SK-N-MC (cell line): ENCODE measurements around the gene STPG3.
A peak's percentile ranks its signal among the peaks of the same experiment; 100 is the strongest.

ENCODE experiments used
- DNase-seq: peaks from one replicate; pipeline ENCODE4 v3.0.0-alpha.2; 2011; ENCODE audit warnings: low read depth, low spot score
- H3K27ac ChIP-seq: fragments of 200-600 bp; sonication (generic); 2 replicates; pipeline ENCODE4 v1.5.1; 2016; ENCODE audit warnings: mixed run types
- H3K36me3 ChIP-seq: fragments of 200-600 bp; sonication (generic); 2 replicates; pipeline ENCODE4 v1.6.1; 2017; ENCODE audit warnings: antibody characterized with exemption, low read length, mixed read lengths; ENCODE audit not compliant: insufficient read depth
- H3K4me3 ChIP-seq: fragments of 200-600 bp; sonication (generic); 2 replicates; pipeline ENCODE4 v1.5.1; 2016
- H3K9ac ChIP-seq: fragments of 200-600 bp; sonication (generic); 2 replicates; pipeline ENCODE4 v1.8.0; 2017; ENCODE audit warnings: mixed run types, mixed read lengths; ENCODE audit not compliant: insufficient read length
- H3K9me3 ChIP-seq: fragments of 200-600 bp; sonication (generic); 2 replicates; pipeline ENCODE4 v1.6.1; 2017; ENCODE audit warnings: low read depth, mild to moderate bottlenecking, antibody characterized with exemption, low read length, moderate library complexity, mixed read lengths
- EZH2 ChIP-seq: fragments of 200-600 bp; sonication (generic); IDR thresholded peaks from one replicate; pipeline ENCODE4 v1.6.1; 2017; ENCODE audit warnings: antibody characterized with exemption
- FOXP2 ChIP-seq: optimal IDR thresholded peaks from 2 replicates; pipeline ENCODE3; 2011; ENCODE audit warnings: mild to moderate bottlenecking, moderate library complexity; ENCODE audit not compliant: insufficient read depth; ENCODE audit errors: extremely low read length, control extremely low read depth
- POLR2AphosphoS5 ChIP-seq: IDR thresholded peaks from 2 replicates; pipeline ENCODE4 v1.6.1; 2012; ENCODE audit warnings: mild to moderate bottlenecking, low read depth, low read length, borderline replicate concordance

STPG3 gene

DNA sequence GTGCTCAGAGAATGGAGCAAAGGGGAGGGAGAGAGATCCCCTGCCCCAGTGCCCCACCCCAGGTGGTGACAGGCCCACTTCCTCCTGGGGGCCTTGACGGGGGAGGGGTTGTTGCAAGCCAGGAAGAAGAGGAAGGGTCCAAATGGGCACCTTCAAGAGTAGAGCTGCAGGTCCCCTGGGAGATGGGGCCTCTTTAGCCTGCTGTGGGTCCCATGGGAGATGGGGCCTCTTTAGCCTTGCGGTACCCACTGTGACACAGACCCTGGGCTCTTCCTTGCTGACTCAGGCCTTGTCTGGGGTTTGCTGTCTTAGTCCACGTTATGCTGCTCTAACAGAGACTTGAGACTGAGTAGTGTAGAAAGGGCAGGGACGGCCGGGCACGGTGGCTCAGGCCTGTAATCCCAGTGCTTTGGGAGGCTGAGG is 16.9 kb downstream of the STPG3 start:
- Histone ChIP-seq H3K27ac (no peak overlapping the region), H3K9ac (no peak overlapping the region)
- no peak for DNase-seq

DNA sequence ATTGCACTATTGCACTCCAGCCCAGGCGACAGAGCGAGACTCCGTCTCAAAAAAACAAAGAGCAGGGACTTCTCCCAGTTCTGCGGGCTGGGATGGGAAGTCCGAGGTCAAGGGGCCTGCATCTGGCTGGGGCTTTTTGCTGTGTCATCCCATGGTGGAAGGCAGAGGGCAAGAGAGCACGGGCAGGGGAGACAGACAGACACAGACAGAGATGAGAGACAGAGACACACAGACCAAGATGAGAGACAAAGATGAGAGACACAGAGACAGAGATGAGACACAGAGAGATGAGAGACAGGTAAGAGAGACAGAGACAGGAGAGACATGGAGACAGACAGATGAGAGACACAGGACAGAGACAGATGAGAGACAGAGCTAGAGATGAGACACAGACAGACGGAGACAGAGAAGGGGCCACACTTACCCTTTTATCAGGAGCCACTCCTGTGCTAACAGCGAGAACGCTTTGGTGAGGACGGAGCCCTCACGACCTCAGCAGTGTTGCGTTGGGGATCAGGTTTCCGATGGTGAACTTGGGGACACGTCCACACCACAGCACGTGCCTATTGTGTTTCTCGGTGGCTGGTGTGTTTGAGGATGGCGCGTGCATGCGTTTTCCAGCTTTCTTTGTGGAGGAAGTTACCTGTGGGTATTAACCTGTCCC is 17.6 kb downstream of the STPG3 start:
- Histone ChIP-seq H3K4me3 (no peak overlapping the region), H3K36me3 (peaks cover 24% of the 10 kb centered on the region; the same call in 1 of the 2 replicates), H3K9ac (no peak overlapping the region), H3K9me3 (no peaks in the 10 kb centered on the region), H3K27ac (no peak overlapping the region)
- TF ChIP-seq EZH2: no peak
- TF ChIP-seq FOXP2: no peak
- no peak for TF ChIP-seq POLR2AphosphoS5
- DNase-seq: no peak

More for the DNA sequence above, 16.9 kb downstream of the STPG3 start:
- Histone ChIP-seq H3K4me3 (no peak overlapping the region), H3K9me3 (no peaks in the 10 kb centered on the region), H3K36me3 (peaks cover 24% of the 10 kb centered on the region; the same call in 1 of the 2 replicates)
- TF ChIP-seq EZH2 (no peak), FOXP2 (no peak), POLR2AphosphoS5 (no peak)

DNA sequence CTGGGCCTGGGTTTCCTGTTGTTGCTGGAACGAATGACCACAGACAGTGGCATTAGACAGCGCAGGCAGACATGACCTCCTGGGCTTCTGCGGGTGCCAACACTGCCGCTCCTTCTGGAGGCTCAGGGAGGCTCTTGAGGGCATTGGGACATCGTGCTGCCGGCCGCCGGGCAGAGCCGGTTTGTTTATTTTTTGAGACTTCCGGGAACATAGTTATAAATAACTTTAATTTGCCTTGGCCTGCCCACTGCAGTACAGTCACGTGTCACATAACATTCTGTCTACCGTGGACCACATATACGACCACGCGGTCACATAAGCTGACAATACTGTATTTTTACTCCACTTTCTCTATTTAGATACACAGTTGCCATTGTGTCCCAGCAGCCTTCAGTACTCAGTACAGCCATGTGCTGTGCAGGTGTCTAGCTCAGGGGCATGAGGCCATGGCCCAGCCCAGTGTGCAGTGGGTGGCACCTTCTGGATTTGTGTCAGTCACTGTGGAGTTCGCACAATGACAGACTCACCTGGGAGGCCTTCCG is 18.2 kb downstream of the STPG3 start:
- Histone ChIP-seq H3K9ac (no peak overlapping the region), H3K4me3 (no peak overlapping the region), H3K27ac (0 out of 2 replicates have a peak overlapping the region, but pooled peaks have one; percentile 46), H3K9me3 (no peaks in the 10 kb centered on the region), H3K36me3 (peaks cover 24% of the 10 kb centered on the region; the same call in 1 of the 2 replicates)
- TF ChIP-seq POLR2AphosphoS5: no peak
- TF ChIP-seq FOXP2: no peak
- no peak for TF ChIP-seq EZH2
- DNase-seq: no peak

DNA sequence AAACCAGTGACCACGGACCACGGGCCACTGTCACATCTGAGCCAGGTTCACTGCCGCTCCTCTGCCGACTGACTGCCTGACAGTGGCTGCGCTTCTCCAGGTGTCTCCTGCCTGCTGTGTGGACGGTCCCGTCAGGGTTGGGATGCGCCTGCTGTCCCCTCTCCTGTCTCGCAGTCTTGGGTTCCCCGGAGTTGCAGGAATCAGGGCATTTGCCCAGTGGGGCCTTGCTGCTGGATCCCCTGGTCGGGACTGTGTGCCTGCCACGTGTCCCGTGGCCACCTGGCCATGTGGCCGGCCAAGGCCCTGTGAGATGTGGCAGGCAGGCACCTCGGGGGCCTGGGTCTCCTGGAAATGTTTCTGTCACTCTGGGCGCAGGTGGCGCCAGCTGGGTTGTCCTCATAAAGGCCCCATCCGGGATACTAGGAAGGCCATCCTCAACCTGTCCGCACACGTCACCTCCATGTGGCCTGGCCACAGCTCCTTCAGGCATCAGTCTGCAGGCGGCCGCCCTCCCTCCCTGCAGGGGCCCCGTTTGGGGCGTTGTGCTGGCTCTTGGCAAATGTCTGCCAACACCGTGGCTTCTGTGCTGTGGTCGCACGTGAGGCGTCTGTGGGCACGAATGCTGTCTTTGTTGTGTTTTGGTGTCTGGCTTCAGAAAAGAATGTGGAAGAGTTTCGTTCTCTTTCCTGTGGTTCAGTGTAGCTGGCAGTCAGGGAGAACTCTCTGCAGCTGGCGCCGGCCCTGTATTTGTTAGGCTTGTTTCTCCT is 20.0 kb downstream of the STPG3 start:
- no peak for DNase-seq
- peaks cover 19% of the 10 kb centered on the region; the same call in 1 of the 2 replicates for H3K36me3 ChIP-seq
- no peaks in the 10 kb centered on the region for H3K9me3 ChIP-seq
- TF ChIP-seq EZH2 (no peak), POLR2AphosphoS5 (no peak), FOXP2 (no peak)
- no peak overlapping the region for H3K9ac ChIP-seq
- H3K27ac ChIP-seq: peak overlapping the region; percentile 57; the same call in 1 of the 2 replicates
- no peak overlapping the region for H3K4me3 ChIP-seq

DNA sequence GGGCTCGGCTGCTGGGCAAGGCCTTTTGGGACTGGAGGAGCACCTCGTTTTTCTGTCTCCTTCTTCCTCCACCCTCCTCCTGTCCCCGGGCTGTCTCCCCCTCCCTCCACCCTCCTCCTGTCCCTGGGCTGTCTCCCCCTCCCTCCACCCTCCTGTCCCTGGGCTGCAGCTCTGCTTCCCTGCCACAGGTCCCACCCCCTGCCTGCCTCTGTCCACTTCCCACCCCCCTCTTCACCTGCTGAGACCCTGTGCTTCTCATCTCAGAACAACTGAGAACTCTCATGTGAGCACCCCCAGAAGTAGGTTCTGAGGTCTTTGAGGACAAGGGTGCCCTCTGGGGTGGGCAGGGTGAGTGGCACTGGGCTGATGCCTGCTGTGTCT is 20.6 kb downstream of the STPG3 start:
- TF ChIP-seq FOXP2 (no peak), POLR2AphosphoS5 (no peak), EZH2 (no peak)
- no peak for DNase-seq
- Histone ChIP-seq H3K4me3 (no peak overlapping the region), H3K27ac (peak overlapping the region; percentile 57; the same call in 1 of the 2 replicates), H3K9me3 (no peaks in the 10 kb centered on the region), H3K9ac (no peak overlapping the region), H3K36me3 (peaks cover 14% of the 10 kb centered on the region; the same call in 1 of the 2 replicates)

- DNase-seq: no peak
Measured at GRCh38 chr9:137272241-137273094, 21.4 kb downstream of the STPG3 start.

DNA sequence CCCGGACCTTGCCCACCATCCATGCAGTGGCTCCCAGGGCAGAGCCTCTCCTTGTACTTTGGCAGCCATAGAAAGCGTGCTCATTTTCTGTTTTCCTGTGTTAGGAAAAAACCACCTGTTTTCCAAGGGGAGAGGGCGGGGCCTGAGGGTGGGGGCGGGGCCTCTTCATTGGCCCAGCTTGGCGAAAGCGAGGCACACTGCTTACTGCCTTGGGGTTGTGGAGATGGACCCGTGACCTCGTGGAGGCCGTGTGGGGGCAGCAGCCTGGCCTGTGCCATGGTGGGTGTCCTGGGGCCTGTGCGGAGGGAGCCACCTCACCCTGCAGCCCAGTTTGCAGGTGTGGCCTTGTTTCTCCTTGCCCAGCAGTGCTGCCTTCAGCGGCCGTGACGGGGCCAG is 22.0 kb downstream of the STPG3 start:
- Histone ChIP-seq H3K27ac (no peak overlapping the region), H3K9ac (no peak overlapping the region), H3K9me3 (no peaks in the 10 kb centered on the region), H3K36me3 (peaks cover 7% of the 10 kb centered on the region; the same call in 1 of the 2 replicates), H3K4me3 (no peak overlapping the region)
- DNase-seq: no peak
- TF ChIP-seq FOXP2: no peak
- no peak for TF ChIP-seq EZH2
- no peak for TF ChIP-seq POLR2AphosphoS5

More at GRCh38 chr9:137272241-137273094, 21.4 kb downstream of the STPG3 start:
- Histone ChIP-seq H3K27ac (no peak overlapping the region), H3K9me3 (no peaks in the 10 kb centered on the region), H3K36me3 (peaks cover 10% of the 10 kb centered on the region; the same call in 1 of the 2 replicates), H3K4me3 (no peak overlapping the region), H3K9ac (no peak overlapping the region)
- no peak for TF ChIP-seq EZH2
- no peak for TF ChIP-seq FOXP2
- TF ChIP-seq POLR2AphosphoS5: no peak
